ENCODE results near the gene RNF5. TPM values are rescaled to one million over a fixed set of nuclear protein-coding genes. Genes with fewer than 3 reads are reported as not detected.

Gene RNF5
- total and polyA plus RNA-seq, 9 of the 15 experiments (the other 6 are each of a cell fraction or from before 2014, with no cell fraction given) = 62.2 to 245 (median 129) TPM

DNA sequence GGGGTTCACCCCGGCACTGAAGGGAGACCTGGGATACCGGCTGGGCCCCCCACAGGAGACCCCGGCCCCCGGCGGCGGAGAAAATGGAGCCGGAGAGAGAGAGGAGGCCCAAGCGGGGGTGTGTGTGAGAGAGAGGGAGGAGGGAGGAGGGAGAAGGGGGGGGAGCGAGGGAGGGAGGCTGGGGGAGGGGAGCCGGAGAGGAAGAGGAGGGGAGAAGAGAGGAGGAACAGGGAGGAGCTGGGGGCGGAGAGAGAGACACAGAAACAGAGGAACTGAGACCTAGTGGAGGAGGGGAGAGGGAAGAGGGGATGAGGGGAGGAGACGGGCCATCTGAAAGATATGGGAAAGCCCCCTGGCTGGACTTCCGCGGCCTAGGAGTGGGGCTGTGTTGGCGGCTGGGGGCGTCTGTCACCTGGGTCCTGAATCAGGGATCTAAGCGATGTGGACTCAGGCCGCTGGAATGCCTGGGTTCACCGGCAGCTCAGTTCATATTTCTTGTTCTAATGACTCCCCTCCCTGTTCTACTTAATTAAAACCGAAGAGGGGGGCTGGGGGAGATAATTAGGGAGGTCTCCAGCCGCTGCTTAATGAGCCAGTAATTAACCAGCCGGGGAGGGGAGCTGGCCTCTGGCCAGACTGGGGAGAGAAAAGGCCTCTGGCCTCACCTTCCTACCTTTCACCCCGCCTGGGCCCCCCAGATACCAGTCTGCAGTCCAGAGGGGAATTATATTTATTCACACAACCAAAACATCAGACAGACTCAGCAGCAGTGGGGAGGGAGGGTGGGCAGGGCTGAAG lies 12.0 kb downstream of the RNF5 start, which contains the start of gene PBX2 (continued):
- TF ChIP-seq, protein P1, sequence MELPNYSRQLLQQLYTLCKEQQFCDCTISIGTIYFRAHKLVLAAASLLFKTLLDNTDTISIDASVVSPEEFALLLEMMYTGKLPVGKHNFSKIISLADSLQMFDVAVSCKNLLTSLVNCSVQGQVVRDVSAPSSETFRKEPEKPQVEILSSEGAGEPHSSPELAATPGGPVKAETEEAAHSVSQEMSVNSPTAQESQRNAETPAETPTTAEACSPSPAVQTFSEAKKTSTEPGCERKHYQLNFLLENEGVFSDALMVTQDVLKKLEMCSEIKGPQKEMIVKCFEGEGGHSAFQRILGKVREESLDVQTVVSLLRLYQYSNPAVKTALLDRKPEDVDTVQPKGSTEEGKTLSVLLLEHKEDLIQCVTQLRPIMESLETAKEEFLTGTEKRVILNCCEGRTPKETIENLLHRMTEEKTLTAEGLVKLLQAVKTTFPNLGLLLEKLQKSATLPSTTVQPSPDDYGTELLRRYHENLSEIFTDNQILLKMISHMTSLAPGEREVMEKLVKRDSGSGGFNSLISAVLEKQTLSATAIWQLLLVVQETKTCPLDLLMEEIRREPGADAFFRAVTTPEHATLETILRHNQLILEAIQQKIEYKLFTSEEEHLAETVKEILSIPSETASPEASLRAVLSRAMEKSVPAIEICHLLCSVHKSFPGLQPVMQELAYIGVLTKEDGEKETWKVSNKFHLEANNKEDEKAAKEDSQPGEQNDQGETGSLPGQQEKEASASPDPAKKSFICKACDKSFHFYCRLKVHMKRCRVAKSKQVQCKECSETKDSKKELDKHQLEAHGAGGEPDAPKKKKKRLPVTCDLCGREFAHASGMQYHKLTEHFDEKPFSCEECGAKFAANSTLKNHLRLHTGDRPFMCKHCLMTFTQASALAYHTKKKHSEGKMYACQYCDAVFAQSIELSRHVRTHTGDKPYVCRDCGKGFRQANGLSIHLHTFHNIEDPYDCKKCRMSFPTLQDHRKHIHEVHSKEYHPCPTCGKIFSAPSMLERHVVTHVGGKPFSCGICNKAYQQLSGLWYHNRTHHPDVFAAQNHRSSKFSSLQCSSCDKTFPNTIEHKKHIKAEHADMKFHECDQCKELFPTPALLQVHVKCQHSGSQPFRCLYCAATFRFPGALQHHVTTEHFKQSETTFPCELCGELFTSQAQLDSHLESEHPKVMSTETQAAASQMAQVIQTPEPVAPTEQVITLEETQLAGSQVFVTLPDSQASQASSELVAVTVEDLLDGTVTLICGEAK (IDR thresholded peaks at IDR 0.05) = peak; percentile 61
- TF ChIP-seq, protein P1 (CRISPR knock-in tag; IDR thresholded peaks at IDR 0.05) = no peak
- TF ChIP-seq NCOA1 (IDR thresholded peaks at IDR 0.05; ENCODE audit: low read depth) (peak; percentile 61), ZC3H4 (CRISPR knock-in tag; IDR thresholded peaks at IDR 0.05; ENCODE audit: borderline replicate concordance) (no peak), ZNF778 (CRISPR knock-in tag; IDR thresholded peaks at IDR 0.05) (no peak), EZH2 (IDR thresholded peaks at IDR 0.05; ENCODE audit: borderline replicate concordance, low read depth, low read length) (no peak), ZNF77 (CRISPR knock-in tag; IDR thresholded peaks at IDR 0.05) (no peak), HNRNPL (IDR thresholded peaks at IDR 0.05; ENCODE audit: low read depth, low read length) (no peak), ZNF444 (CRISPR knock-in tag; IDR thresholded peaks at IDR 0.05) (peak; percentile 68), HDAC1 (IDR thresholded peaks at IDR 0.05) (peak in 1 of 2 experiments; percentile 84; a peak in 2 of 4 replicates), XRCC5 (IDR thresholded peaks at IDR 0.05; ENCODE audit: low read depth, low read length) (no peak), ZNF311 (CRISPR knock-in tag; IDR thresholded peaks at IDR 0.05) (no peak), MCM5 (IDR thresholded peaks at IDR 0.05; ENCODE audit: low read depth) (no peak), RBM25 (IDR thresholded peaks at IDR 0.05; ENCODE audit: low read depth, low read length, severe bottlenecking) (no peak)
- TF ChIP-seq, protein P2, sequence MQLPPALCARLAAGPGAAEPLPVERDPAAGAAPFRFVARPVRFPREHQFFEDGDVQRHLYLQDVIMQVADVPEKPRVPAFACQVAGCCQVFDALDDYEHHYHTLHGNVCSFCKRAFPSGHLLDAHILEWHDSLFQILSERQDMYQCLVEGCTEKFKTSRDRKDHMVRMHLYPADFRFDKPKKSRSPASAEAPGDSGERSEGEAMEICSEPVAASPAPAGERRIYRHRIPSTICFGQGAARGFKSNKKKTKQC (CRISPR knock-in tag; IDR thresholded peaks at IDR 0.05) = no peak
- TF ChIP-seq, protein P3, sequence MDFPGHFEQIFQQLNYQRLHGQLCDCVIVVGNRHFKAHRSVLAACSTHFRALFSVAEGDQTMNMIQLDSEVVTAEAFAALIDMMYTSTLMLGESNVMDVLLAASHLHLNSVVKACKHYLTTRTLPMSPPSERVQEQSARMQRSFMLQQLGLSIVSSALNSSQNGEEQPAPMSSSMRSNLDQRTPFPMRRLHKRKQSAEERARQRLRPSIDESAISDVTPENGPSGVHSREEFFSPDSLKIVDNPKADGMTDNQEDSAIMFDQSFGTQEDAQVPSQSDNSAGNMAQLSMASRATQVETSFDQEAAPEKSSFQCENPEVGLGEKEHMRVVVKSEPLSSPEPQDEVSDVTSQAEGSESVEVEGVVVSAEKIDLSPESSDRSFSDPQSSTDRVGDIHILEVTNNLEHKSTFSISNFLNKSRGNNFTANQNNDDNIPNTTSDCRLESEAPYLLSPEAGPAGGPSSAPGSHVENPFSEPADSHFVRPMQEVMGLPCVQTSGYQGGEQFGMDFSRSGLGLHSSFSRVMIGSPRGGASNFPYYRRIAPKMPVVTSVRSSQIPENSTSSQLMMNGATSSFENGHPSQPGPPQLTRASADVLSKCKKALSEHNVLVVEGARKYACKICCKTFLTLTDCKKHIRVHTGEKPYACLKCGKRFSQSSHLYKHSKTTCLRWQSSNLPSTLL (IDR thresholded peaks at IDR 0.05) = no peak
- TF ChIP-seq, protein P4, sequence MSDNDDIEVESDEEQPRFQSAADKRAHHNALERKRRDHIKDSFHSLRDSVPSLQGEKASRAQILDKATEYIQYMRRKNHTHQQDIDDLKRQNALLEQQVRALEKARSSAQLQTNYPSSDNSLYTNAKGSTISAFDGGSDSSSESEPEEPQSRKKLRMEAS (CRISPR knock-in tag; IDR thresholded peaks at IDR 0.05) = no peak

Data from K562 (cell line).